GM21423 (cell line): ENCODE data around the gene DENND1C.
"Not testable (repeated sequence)": the region's sequence is repeated elsewhere in the genome, so short reads cannot be mapped to it uniquely, and the experiment has no call there.

Source experiments
- ATAC-seq: cut with Tn5 transposase; IDR thresholded peaks from one replicate; pipeline ENCODE4 v1.9.1; 2021; ENCODE audit warnings: mild to moderate bottlenecking, moderate library complexity; ENCODE audit not compliant: unreplicated experiment

DENND1C gene

DNA sequence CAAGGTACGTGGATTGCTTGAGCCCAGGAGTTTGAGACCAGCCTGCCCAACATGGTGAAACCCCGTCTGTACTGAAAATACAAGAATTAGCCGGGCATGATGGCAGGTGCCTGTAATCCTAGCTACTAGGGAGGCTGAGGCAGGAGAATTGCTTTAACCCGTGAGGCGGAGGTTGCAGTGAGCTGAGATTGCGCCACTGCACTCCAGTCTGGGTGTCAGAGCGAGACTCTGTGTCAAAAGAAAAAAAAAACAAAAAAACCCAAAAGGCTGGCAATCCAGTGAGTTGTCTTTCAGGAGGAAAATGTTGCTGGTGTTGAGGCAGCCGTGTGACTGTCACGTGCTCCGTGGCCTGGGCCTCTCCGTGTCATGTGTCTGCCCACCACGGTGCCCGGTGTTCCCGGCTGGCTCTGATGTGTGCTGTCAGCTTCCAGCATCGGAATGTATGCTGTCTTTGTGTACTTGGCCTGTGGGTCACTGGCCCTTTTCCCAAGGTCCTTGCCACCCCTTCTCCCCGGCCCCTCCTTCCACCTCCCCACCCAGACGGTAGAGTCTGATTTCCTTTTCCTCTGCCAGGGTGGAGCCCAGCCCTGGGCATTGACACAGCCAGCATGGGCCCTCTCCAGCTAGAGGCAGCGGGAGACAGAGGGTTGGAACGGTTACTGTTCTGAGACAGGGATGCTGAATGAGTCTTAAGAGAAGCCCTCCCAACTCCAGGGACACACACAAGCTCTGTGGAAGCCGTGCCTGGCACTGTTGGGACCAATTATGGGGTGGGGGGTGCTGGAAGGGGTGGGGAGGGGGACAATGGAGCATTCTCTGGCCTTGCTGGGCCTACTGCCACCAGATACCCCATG, 27.8 kb upstream of the DENND1C start:
- no peak for ATAC-seq

DNA sequence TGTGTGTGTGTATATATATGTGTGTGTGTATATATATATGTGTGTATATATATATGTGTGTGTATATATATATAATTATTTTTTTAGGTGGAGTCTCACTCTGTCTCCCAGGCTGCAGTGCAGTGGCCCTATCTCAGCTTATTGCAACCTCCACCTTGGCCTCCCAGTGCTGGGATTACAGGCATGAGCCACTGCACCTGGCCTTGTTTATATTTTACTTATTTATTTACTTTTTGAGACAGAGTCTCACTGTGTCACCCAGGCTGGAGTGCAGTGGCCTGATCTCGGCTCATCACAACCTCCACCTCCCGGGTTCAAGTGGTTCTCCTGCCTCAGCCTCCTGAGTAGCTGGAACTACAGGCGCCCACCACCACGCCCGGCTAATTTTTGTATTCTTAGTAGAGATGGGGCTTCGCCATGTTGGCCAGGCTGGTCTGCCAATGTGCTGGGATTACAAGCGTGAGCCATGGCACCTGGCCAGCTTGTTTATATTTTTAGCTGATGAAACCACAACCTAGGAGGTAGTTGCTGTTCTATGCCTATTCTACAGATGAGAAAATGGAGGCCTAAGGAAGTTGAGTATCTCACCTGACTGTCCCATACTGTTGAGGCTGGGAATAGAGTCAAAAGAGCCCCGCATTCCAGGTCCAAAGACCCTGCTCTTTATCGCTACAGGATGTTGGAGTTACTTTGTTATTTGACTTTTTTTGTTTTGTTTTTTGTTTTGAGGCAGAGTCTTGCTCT, 26.6 kb upstream of the DENND1C start:
- ATAC-seq, result not testable (repeated sequence)

DNA sequence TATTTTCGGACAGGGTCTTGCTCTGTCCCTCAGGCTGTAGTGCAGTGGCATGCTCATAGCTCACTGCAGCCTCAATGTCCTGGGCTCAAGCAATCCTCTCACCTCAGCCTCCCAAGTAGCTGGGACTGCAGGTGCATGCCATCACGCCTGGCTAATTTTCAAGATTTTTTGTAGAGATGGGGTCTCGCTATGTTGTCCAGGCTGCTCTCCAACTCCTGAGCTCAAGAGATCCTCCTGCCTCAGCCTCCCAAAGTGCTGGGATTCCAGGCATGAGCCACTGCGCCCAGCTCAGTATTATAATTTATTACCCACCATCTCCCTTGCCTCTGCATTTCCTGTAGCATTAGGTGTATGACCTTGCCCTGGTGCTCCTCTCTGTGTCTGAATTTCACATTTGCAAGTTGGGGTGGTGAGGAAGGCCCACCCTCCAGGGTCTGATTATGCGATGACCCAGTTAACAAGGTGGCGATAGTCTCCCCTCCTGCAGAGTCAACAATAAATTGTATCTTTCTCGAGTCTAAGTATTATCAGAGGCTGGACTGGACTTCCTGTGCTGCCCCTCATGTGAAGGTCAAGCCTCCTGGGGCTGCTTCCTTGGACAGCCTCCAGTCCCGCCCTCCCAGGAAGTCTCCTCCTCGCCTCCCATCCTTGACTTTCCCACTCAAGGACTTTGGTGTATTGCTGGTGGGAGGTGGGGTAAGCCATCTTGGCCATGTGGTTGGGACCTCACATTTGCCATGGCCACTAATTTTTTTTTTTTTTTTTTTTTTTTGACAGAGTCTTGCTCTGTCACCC, 22.0 kb upstream of the DENND1C start:
- no peak for ATAC-seq

DNA sequence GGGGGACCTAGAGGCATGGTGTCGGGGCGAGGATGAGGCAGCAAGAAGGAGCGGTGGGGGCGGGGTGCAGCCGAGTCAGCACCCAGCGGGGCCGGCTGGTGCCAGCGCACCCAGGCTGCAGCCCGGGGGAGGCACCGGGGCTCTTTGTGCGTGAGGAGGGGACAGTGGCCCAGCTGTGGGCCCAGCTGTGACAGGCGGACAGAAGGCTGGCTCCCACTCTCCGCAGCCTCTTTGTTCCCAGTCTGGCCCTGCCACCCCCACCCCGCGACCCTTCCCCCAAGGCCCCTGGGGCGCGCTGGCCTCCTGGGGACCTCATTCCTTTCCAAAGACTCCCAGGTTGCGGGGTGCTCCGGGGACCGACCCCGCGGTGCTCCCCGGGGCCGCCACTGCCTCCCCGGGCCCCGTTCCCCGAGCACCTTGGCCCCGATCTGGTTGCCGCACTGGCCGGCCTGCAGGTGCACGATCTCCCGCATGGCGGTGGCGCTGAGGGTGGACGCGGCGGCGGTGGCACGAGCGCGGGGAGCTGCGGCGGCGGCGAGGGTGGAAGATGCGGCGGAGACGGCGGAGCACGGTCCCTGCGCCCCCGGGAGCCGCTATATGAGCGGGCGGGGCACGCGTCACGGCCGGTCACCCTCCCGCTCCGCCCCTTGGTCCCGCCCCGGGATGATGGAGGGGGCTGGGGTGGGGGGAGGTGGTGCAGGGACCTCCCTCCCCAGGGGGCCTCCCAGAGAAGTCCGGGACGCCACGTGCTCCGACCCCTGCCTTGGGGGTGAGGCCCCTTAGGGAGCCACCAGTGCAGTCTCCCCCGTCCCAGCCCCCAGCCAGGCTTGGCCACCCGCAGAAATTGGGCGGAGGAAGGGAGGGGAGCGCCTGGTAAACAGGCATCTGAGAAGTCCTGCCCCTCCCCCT, 20.4 kb upstream of the DENND1C start, which contains the start of gene TUBB4A:
Gene TUBB4A (minus strand): TSS at position 570 of the 909 bp plus-strand sequence. CDS start 97 bp downstream, at position 473.
- no peak for ATAC-seq

DNA sequence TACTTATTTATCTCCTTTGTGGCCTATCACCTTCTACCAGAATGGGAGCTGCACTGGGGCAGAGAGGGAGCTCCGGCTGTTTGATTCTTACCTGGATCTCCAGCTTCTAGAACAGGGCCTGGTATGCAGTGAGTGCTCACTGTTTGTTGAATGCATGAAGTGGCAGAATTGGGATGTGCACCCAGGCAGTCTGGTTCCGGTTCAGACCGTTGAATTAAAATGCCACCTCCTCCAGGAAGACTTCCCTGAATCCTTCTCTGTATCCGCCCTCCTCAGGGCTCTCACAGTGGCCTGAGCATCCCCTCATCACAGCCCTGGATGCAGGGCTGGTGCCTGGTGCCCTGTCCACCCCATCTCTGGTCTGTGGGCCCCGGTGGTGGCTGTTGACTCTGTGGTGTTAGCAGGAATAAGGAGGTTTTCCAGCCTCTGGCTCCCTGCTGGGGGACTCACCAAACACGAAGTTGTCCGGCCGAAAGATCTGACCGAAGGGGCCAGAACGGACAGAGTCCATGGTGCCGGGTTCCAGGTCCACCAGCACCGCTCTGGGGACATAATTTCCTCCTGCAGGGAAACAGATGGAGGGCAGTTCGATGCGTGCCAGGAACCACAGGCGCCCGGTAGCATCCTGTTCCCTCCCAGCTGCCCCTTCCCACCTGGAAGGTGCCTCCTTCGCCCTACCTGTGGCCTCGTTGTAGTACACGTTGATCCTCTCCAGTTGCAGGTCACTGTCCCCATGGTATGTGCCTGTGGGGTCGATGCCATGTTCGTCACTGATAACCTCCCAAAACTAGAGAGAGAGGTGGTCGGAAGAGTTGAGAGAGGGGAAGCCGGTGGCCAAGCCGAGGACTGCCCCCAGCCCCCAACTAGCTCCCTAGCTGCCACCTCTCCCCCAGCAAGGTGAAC, 19.5 kb upstream of the DENND1C start:
- ATAC-seq, result no peak

DNA sequence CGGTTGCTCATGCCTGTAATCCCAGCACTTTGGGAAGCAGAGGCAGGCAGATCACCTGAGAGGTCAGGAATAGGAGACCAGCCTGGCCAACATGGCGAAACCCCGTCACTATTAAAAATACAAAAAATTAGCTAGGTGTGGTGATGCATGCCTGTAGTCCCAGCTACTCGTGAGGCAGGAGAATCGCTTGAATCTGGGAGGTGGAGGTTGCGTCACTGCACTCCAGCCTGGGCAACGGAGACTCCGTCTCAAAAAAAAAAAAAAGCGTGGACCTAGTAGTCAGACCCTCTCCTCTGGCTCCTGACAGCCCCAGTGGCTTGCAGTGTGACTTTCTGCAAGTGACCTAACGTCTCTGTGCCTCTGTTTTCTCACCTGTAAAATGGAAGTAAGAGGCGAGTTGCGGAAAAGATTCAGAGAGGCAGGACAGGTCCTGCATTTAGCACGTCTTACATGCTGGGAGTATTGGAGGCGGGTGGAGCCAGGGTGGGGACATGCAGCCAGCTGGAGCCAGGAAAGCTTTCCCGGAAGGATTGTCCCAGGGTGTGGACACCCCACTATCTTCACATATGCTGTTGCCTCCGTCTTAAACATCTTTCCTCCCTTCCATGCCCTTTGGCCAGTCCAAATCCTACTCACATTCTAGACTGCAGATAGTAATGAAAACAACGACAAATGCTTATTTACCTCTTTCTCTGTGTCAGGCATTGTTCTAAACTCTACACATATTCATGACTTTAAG, 17.6 kb upstream of the DENND1C start:
- no peak for ATAC-seq

DNA sequence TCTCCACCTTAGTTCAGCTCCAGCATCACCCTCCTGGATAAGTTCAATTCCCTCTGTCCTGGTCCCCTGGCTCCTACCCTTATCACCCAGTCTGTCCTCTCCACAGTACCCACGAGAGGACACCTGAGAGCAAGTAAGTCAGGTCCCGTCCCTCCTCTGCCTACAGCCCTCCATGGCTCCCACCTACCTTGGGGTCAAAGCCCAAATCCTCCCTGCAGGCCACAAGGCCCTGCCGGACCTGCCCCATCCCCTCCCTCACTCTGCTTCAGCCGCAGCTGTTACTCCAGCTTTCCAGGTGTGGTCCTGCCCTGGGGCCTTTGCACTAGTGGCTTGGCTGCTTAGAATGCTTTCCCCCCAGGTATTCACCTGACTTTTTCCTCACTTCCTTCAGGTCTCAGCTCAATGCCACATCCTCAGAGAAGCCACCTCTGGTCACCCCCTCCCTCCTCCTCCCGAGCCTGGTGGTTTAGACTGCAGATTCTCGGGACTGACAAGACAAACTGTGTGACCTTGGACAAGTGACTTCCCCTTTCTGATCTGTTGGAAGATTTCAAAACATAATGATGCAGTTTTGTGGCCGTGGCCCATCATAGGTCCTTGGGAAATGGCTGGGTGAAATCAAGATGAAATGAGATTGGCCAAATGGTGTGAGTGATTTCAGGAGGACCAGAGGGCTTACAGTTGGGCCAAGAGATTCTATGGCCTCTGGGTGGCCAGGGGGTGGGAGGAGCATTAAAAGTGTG, 16.9 kb upstream of the DENND1C start:
- no peak for ATAC-seq

DNA sequence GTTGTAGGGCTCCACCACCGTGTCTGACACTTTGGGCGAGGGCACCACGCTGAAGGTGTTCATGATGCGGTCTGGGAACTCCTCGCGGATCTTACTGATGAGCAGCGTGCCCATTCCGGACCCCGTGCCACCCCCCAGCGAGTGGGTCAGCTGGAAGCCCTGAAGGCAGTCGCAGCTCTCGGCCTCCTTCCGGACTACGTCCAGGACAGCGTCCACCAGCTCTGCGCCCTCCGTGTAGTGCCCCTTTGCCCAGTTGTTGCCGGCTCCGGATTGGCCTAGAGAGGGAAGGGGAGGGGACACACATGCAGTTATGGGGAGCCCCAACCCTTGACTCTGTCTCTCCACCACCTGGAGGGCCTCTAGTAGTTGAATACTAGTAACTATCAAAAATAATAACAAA, 14.4 kb upstream of the DENND1C start:
- ATAC-seq, result no peak

DNA sequence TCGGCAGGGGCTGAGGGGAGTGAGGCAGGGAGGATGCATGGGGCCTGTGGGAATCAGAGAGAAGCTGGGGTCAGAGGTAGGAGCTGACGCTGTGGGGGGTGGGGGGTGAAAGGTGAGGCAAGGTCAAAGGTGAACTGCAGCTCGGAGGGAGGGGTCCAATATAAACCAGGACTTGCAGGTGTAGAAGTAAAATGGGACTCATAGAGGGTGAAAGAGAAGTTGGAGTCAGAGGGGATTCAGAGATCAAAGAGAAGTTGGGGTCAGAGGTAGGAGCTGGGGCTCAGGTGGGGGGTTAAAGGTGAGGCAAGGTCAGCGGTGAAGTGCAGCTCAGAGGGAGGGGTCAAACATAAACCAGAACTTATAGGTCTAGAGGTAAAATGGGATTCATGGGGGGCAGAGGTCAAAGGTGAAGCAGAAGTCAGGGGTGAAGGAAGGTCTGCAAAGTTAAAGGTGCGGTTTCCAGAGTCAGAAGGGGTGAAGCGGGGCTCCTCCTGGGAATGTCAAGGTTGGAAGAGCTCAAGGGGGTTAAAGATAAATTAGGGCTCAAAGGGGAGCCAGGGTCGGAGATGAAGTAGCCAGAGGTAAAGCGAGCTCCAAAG, 12.9 kb upstream of the DENND1C start:
- ATAC-seq, result no peak

DNA sequence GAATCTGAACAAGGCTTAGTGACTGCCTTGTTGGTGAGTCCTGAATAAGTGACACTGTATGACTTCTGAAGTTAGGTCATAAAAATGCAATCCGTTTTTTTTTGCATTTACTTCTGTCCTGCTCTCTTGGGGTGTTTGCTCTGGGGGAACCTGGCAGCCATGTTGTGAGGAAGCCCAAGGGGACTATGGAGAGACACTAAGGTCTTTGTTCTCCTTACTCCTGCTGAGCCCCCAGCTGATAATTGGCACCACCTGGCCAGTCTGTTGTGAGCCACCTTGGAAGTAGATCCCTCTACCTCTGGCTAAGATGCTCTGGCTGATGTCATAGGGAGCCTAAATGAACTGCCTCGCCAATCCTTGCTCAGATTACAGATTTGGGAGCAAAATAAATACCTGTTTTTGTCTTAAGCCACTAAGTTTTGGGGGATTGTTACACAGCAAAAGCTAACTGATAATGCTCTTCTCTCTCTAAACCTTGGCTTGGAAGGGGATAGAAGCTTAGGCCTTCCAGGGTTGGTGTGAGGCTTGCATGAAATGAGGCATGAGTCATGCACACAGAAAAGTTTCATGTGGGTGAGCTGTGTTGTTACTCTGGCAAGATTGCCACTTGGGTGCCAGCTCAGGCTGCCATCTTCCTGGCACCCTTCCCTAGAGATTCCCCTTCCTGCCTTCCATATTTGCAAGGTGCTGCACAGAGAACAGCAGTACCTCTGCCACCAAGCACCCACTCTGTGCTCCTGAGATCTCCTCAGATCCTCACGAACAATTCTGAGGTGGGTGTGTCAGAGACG, 10.4 kb upstream of the DENND1C start:
- ATAC-seq, result no peak

DNA sequence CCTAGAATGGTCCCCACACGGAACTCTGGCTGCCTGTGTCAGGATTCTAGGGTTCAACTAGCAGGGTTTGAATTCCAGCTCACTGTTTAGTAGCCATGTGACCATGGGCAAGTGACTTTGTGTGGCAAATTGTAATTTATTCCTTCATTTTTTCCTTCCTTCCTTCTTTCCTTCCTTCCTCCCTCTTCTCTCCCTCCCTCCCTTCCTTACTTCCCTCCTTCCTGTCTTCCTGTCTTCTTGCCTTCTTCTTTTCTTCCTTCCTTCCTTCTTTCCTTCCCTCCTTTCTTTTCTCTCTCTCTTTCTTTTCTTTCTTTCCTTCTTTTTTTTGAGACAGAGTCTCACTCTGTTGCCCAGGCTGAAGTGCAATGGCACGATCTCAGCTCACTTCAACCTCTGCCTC, 8.5 kb upstream of the DENND1C start:
- ATAC-seq, result no peak

DNA sequence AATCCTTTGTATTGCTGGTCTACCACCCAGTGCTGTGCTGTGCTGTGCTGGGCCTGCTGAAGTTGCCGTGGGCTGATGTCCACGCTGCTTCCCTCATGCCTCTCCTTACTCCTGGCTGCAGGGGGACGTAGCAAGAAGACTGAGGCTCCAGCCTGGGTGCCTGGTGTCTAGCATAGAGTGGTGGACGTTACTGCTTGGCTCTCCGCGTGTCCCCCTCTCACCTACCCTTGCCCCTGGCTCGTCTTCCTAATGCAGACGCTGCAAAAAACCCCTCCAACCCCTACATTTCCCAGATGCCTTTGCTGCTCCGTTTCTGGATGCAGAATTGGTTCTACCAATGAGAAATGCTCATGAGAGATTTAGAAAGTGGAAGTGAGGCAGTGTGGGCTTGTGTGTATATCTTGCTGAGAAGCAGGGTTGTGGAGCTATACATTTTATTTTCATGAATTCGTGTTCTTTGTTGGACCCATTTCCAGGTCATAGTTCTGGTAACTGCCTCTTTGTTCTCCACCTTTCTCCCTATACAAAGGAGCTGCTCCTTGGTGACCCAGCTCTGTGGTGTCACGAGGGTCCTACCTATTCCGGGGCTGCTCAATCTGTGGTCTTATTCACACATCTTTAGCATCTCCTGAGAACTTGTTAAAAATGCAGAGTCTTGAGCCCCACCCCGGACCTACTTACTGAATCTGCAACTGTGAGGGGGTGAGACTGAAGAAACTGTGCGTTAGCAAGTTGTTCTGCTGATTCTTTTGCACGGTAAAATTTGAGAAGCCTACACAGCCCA, 7.9 kb upstream of the DENND1C start:
- ATAC-seq, result no peak

DNA sequence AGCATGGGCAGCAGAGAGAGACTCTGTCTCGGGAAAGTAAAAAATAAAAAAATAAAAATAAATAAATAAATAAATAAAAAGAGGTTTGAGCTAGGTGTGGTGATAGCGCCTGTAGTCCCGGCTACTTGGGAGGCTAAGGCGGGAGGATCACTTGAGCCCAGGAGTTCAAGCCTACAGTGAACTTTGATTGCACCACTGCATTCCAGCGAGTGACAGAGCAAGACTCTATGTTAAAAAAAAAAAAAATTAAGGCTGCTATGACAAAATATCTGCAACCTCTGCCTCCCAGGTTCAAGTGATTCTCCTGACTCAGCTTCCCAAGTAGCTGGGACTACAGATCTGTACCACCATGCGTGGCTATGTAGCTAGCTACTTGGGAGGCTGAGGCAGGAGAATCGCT, 3.2 kb upstream of the DENND1C start:
- ATAC-seq, result no peak

DNA sequence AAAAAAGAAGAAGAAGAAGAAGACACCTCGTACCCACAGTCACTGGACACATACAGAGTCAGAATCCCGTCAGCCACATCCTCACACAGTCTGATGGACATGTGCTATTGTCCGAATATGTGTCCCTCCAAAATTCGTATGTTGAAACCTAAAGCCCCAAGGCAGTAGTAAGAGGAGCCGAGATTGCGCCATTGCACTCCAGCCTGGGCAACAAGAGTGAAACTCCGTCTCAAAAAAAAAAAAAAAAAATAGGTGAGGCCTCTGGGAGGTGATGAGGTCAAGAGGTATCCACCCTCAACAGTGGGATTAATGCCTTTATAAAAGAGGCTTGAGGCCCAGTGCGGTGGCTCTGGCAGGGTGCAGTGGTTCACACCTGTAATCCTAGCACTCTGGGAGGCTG, 2.6 kb upstream of the DENND1C start:
- no peak for ATAC-seq

DNA sequence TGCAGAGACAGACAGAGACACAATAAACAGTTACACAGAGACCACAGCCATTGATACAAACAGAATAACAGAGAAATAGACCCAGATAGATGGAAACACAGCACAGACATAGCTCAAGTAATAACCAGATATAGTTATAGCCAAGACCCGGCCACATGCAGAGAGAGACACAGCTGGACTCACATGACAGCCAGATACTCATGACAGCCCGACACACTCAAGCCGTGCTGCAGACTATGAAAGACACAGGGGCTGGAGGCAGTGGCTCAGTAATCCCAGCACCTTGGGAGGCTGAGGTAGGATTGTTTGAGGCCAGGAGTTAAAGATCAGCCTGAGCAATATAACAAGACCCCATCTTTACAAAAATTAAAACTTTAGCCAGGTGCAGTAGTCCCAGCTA, 1.6 kb upstream of the DENND1C start:
- ATAC-seq, result no peak

DNA sequence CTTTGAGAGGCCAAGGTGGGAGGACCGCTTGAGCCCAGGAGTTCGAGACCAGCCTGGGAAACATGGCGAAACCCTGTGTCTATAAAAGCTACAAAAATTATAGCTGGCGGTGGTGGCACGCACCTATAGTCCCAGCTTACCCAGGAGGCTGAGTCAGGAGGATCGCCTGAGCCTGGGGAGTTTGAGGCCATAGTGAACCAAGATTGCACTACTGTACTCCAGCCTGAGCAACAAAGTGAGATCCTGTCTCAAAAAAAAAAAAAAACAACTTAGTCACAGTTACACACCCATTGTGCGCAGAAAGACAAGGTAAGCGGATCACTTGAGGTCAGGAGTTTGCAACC, 728 bp upstream of the DENND1C start:
- ATAC-seq, result no peak
